Subcutaneous abdominal adipose tissue (tissue), 5 donors: ENCODE measurements around the gene SIGLEC7.

Experiments
- H3K27ac ChIP-seq: one replicate; pipeline ENCODE4 v1.7.0; 2013; ENCODE audit warnings: low read depth, mild to moderate bottlenecking, inconsistent platforms, low read length, moderate library complexity
- H3K27me3 ChIP-seq, 5 donors: one replicate each; pipeline ENCODE4 v1.7.0; 2013; ENCODE audit warnings: low read length in 5 of 5, inconsistent platforms in 1 of 5; ENCODE audit not compliant: control insufficient read depth in 5 of 5, insufficient read depth in 4 of 5
- H3K36me3 ChIP-seq, 5 donors: one replicate each; pipeline ENCODE4 v1.7.0; 2013; ENCODE audit warnings: low read length in 5 of 5; ENCODE audit not compliant: control insufficient read depth in 5 of 5, insufficient read depth in 5 of 5
- H3K4me1 ChIP-seq, 5 donors: one replicate each; pipeline ENCODE4 v1.7.0; 2013; ENCODE audit warnings: low read length in 5 of 5, mild to moderate bottlenecking in 3 of 5, moderate library complexity in 1 of 5; ENCODE audit not compliant: control insufficient read depth in 5 of 5, insufficient read depth in 5 of 5
- H3K4me3 ChIP-seq, 5 donors: one replicate each; pipeline ENCODE4 v1.7.0; 2013; ENCODE audit warnings: low read length in 5 of 5, low read depth in 1 of 5
- H3K9ac ChIP-seq, 5 donors: one replicate each; pipeline ENCODE4 v1.7.0; 2013; ENCODE audit warnings: low read length in 5 of 5, mild to moderate bottlenecking in 4 of 5, moderate library complexity in 3 of 5
- H3K9me3 ChIP-seq, 5 donors: one replicate each; pipeline ENCODE4 v1.7.0; 2013; ENCODE audit warnings: low read length in 5 of 5; ENCODE audit not compliant: control insufficient read depth in 5 of 5
- donor health status: healthy.
- donor health status: healthy.
- donor health status: healthy.
- donor health status: healthy.
- donor health status: healthy.

Gene SIGLEC7

DNA sequence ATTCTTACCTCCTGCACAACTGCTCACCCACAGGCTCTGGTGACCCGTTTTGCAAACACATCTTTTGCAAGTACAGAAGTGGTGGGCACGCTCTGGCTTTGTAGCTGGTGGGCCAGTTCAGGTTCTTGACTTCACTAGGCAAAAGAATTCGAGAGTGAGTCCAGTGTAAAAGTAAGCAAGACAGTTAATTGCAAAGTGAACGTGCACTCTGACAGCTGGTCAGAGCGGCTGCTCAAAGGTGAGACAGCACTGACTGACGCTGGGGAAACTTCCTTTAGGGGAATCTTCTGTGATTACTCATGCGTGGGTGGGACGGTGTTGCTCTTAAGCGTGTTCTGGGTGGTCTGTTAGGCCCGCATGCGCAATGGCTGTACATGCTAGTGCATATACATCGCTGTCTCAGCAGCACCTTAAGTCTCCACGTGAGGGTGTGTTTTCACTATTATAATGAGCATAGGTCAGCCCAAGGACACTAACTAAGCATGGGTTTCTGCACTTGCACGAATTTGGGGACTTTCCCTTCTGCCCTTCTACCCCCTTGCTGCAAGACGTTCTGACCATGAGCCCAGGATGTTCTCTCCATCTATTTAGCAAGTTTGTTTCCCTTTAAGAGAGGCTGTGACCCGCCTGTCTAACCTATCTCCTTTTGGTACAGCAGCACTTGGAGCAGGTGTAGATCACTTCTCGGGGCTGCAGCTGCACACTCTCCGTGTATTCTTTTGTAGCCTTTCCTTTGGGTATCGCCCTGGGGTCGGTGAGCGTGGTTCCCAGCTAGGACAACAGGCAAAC is 52.6 kb downstream of the SIGLEC7 start:
- Histone ChIP-seq H3K27ac (no peak overlapping the region), H3K9me3 (no peaks in the 10 kb centered on the region), H3K36me3 (no peaks in the 10 kb centered on the region), H3K9ac (no peak overlapping the region), H3K4me1 (no peaks in the 10 kb centered on the region), H3K27me3 (peaks cover under 1 to 17% (median 6%) of the 10 kb centered on the region in 5 donors), H3K4me3 (no peak overlapping the region)

GRCh38 chr19:51195316-51195586 is 53.1 kb downstream of the SIGLEC7 start:
- H3K9ac ChIP-seq, result no peak overlapping the region
- H3K27me3 ChIP-seq, result peaks cover 5 to 17% (median 12%) of the 10 kb centered on the region in 5 donors
- no peaks in the 10 kb centered on the region for H3K9me3 ChIP-seq
- H3K27ac ChIP-seq, result no peak overlapping the region
- no peak overlapping the region for H3K4me3 ChIP-seq
- no peaks in the 10 kb centered on the region for H3K36me3 ChIP-seq
- H3K4me1 ChIP-seq, result no peaks in the 10 kb centered on the region

DNA sequence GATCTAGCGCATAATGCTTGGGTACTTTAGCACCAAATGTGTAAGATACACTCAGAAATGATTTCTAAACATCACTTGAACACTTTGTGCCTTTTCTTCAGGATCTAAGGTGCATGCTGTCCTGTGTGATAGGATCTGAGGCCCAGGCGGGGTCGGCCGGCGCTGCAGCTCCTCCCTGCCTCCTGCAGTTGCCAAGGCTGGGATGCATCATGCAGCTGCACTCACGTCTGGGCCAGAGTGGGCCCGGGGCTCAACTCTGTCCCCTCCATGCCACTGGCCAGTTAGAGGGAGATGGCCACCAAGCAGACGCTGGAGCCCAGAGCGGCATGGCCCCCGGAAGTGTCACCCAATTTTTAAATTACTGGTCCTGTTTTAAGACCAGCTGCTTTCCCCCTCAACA is 53.5 kb downstream of the SIGLEC7 start:
- Histone ChIP-seq H3K4me3 (no peak overlapping the region), H3K4me1 (no peaks in the 10 kb centered on the region), H3K27ac (no peak overlapping the region), H3K9me3 (no peaks in the 10 kb centered on the region), H3K36me3 (no peaks in the 10 kb centered on the region), H3K27me3 (peaks cover 9 to 17% (median 14%) of the 10 kb centered on the region in 5 donors), H3K9ac (no peak overlapping the region)

GRCh38 chr19:51196181-51196580 is 54.1 kb downstream of the SIGLEC7 start:
- Histone ChIP-seq H3K4me3 (no peak overlapping the region), H3K9ac (no peak overlapping the region), H3K27ac (no peak overlapping the region), H3K9me3 (no peaks in the 10 kb centered on the region), H3K36me3 (no peaks in the 10 kb centered on the region), H3K4me1 (no peaks in the 10 kb centered on the region), H3K27me3 (peaks cover 10 to 17% (median 15%) of the 10 kb centered on the region in 5 donors)

DNA sequence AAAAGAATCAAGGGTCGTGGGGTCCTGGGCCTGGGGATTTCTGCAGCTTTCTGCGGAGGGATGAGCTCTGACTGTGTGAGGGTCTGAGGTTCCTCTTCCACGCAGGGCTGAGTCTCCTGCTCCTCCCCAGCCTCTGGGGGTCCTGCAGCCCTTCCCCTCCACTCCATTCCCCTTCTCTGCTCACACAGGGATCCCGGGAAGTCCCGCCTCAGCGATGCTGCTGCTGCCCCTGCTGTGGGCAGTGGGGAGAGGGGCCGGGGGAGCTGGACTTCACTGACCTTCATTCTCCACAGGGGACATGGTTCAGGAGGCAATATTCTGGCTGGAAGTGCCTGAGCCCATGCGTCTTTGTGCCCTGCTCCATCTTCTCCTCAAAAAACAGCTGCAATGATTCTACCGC is 56.5 kb downstream of the SIGLEC7 start:
- Histone ChIP-seq H3K9me3 (no peaks in the 10 kb centered on the region), H3K4me1 (no peaks in the 10 kb centered on the region), H3K4me3 (no peak overlapping the region), H3K27me3 (peaks cover 10 to 23% (median 17%) of the 10 kb centered on the region in 5 donors), H3K27ac (no peak overlapping the region), H3K9ac (no peak overlapping the region), H3K36me3 (no peaks in the 10 kb centered on the region)

DNA sequence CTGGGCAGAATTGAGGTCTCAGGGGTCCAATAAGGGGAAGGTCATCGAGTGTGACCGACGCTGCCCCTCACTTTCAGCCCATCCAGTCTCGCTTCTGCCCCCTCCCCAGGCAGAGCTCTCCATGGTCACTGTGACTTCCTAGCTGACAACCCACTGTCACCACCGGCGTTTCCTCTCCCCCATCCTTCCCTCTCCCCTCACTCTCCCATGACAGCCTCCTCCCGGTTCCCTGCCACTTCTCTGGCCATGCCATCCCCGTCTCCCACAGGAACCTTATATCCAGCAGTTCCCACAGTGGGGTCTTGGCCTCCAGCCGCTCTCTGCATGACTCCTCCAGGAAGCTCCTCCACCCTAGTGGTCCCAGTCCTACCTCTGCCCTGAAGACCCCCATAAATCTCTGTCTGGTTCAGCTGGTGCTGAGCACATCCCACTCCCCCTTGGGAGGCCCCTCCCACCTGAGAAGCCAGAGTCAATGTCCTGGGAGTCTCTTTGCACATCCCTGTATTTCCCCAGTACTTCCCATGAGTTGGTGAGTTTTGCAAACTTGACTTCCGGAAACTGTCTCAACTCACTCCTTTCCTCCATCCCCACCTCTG is 58.1 kb downstream of the SIGLEC7 start:
- H3K36me3 ChIP-seq, result no peaks in the 10 kb centered on the region

GRCh38 chr19:51201712-51202111 is 59.6 kb downstream of the SIGLEC7 start:
- no peaks in the 10 kb centered on the region for H3K9me3 ChIP-seq
- no peak overlapping the region for H3K27ac ChIP-seq
- no peak overlapping the region for H3K4me3 ChIP-seq
- peaks cover 10 to 23% (median 13%) of the 10 kb centered on the region in 5 donors for H3K27me3 ChIP-seq
- no peak overlapping the region for H3K9ac ChIP-seq
- H3K4me1 ChIP-seq, result no peaks in the 10 kb centered on the region
- H3K36me3 ChIP-seq, result no peaks in the 10 kb centered on the region

More for the DNA sequence above, 58.1 kb downstream of the SIGLEC7 start:
- Histone ChIP-seq H3K4me1 (no peaks in the 10 kb centered on the region), H3K4me3 (no peak overlapping the region), H3K27ac (no peak overlapping the region), H3K27me3 (peaks cover 10 to 23% (median 15%) of the 10 kb centered on the region in 5 donors), H3K9me3 (no peaks in the 10 kb centered on the region), H3K9ac (no peak overlapping the region)
